CD4-positive, alpha-beta T cell treated with Interleukin-17A for 4 hours (primary cell): ENCODE measurements around the gene IFNG.
"Not testable (repeated sequence)": the region's sequence is repeated elsewhere in the genome, so short reads cannot be mapped to it uniquely, and the experiment has no call there.

Experiments
- DNase-seq: peaks from one replicate; pipeline ENCODE4 v3.0.0-alpha.2; 2020; ENCODE audit warnings: mixed read lengths

IFNG gene

DNA sequence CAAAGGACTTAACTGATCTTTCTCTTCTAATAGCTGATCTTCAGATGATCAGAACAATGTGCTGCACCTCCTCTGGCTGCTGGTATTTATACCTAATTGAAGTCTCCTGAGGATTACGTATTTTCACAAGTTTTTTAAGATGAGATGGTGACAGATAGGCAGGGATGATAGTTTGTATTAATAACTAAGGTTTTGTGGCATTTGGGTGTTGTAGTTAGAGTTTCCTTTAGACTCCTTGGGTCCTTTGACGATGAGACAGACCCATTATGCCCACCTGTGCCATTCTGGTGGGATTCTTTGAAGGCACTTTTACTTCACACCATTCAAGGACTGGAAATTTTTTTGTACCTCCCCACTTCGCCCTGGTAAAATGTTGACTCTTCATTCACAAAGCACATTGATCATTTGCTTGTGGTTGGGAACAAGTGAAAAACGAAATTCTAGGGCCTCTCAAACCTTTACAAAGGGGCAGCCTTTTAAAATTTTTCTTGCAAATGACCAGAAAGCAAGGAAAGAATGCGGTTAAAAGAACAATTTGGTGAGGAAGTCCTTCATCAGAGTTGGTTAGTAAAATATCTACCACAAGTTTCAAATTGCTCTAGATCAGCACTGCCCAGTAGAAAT is at the start of gene IFNG:
TSS of gene IFNG (minus strand) at position 60 of the 624 bp plus-strand sequence. CDS start 125 bp downstream, outside the sequence.
- DNase-seq: no peak

DNA sequence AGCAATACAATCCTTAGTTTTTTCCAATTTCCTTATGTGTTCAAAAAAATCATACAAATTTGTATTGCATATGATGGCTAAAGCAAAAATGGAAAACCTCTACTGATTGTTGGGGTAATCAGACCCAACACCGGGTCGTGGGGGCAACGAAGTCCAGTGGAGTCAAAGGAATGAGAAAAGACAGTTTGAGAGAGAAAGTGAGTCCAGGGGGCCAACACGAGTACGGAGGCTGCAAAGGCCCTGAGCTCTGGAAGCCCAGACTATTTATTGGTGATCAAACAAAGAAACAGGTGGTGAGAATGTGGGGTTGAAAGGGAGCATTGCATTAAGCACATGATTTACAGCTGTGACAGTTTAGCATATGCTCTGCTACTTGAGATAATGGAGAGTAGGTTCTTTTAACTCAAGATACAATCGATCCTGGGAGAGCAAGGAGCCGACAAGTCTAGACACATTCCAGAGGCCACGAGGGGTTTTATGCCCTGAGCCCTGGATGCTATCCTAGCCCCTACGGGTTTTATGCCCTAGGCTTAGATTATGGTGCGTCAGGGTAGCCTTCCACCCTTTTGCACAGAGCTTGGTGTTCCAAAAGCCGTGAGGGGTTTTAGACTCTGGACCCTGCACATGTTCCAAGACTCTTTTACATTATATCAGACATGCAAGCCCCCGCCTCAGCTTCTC is 49.6 kb upstream of the IFNG start:
- DNase-seq: not testable (repeated sequence)

DNA sequence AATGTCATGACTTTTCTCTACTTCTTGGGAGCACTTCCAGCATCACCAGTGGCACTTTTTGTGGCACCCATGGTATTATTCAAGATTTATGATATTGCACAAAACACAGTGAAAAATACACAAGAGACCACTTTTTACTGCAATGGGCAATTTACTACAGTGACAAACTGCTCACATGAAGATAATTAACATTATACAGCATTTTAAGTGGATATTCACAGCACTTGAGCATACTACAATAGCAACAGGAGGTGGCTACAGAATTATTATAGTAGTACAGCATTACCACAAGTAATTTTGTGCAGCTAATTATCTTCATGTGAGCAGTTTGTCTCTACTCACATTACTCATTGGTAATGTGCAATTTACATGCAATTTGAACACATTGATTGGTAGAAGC is 47.7 kb upstream of the IFNG start:
- no peak for DNase-seq

DNA sequence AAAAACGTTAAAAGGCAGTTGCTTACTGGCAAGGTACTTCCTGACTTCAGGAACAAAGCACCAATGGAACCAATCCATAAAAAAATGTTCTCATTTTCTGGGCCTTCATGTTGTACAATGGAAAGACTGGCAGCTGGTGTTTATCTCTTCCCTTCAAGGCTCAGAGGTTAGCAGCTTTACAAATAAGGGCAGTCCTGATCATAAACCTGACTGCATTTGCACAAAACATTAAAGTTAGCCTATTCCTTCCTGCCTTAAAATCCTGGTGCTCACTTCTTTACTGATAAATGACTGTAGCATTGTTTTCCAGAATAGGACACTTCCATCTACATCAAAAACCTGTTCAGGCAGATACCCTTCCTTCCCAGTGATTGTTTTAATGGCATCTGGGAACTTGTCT is 46.9 kb upstream of the IFNG start:
- DNase-seq: no peak

DNA sequence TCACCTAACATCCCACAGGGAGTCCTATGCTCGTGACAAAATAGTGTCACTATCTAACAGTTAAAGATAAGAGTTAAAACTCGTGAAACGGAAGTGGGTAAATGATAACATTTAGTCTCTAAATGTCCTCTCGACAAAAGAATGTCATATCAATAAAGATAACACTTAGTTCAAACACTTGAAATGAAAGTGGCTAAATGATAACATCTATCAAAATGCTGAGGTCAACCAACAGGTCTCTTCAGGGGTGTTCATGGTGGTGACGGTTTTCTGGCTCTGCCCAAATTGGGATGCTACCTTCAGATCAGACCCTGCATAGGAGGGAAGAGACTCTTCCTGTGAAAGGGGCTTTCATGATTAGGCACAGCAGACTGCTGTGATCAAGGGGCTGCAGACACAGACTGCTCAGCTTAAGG is 43.9 kb upstream of the IFNG start:
- DNase-seq: no peak

DNA sequence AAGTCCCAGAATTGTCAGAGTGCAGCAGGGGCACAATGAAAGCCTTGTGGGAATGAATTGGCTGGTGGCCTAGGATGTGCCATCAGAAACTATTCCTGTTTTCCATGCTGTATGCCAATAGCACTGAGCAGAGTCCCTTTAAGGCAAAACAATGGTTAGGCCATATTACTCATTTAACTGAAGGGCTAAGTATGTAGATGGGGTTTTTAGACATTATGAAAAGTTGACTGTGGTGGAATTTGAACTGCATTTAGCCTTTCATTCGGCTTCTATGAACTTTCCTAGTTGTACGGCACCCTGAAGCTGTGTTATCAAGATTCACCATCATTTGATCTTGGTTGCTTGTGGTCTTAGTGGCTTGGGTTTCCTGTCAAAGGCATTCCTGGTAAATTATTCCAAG is 41.3 kb upstream of the IFNG start:
- DNase-seq: no peak

DNA sequence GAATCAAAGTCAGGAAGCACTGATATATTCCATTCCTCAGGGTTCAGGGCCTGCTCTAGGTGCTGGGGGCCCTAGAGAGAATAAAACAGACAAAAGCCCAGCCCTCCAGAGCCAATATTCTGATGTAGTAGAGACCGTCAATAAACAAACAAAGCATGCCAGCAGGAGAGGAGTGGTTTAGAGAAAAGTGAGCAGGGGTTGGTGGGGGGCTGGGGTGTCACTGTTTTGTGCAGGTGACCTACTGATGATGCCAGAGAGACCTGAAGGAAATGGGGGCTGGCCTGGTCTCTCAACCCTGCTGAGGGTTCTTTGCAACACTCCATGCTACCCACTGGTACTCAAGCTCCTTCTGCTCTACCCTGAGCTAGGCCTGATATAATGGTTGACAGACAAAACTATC is 39.6 kb upstream of the IFNG start:
- DNase-seq: no peak

DNA sequence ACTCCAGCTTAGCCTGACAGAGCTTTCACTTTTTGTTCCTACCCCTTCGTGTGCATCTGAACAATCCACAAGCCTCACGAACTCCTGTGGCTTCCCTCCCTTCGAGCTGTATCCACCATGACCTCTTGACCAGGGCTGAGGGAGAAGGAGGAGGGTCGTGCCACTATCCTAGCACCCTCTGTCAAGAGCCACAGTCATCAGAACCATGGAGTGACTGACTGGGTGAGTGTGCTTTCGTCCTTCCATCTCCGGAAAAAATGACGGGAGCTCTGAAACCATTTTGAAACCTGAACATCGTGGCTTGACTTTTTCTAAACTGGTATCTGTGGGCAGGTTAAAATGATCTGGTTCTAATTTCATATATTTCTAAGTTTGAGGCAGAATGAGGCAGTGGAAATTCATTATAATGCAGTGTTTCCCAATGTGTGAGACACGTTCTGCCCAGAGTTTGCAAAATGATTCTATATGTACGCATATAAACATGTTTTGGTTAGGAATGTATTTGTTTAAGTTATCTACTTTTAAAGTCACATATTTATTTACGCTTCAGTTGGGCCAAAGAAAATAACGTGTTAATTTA is 39.1 kb upstream of the IFNG start:
- no peak for DNase-seq

DNA sequence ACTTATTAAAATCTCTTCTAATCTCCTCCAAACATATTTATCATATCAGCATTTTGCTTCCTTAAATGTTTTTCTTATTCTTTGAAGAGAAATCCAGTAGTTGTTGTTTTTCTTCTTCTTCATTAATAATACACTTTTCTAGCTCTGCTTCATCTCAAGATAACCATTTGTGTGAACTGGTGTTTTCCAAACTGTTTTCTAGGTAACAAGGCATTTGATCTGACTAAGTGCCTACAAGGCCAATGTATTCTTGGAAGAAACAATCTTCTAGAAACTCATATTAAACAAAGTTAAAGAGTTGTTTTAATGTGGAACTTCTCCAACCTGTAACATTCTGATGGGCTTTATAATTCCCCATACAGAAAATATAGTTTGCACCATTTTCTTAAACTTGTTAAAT is 30.8 kb upstream of the IFNG start:
- DNase-seq: no peak

DNA sequence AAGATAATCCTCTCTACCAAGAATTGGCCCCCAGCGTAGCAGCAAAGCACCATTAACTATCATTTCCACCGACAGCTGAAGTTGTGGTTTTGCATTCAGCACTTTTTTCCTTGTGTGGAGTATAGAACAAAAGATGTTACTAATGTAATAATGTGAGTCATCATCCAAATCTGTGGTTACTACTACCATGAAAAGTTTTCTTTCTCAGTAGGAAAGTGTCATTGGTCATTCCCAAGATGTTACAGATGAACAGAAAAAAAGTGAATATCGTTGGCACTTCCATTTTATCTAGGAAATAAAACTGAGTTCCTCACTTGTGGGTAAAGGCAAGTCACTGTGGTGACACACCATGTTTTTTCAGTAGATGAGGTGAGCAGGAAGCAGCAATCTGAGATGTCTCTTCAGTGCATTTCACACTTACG is 30.3 kb upstream of the IFNG start:
- peak; percentile 49 for DNase-seq

DNA sequence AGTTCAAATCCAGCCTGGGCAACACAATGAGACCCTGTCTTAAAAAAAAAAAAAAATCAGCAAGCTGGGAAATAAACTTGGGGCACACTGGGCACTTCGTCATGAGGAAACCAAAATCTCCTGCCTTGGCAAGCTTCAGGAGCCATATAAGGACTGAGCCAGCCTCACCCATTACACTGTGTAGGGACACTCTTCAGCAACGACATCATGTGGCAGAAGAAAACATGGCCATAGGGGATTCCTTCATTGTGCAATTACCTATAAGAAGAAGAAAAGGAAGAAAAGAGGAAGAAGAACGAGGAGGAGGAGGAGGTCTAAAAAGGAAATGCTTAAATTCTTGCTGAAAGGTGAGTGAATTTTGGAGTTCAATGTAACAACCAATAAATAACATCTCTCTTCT is 26.1 kb upstream of the IFNG start:
- no peak for DNase-seq

DNA sequence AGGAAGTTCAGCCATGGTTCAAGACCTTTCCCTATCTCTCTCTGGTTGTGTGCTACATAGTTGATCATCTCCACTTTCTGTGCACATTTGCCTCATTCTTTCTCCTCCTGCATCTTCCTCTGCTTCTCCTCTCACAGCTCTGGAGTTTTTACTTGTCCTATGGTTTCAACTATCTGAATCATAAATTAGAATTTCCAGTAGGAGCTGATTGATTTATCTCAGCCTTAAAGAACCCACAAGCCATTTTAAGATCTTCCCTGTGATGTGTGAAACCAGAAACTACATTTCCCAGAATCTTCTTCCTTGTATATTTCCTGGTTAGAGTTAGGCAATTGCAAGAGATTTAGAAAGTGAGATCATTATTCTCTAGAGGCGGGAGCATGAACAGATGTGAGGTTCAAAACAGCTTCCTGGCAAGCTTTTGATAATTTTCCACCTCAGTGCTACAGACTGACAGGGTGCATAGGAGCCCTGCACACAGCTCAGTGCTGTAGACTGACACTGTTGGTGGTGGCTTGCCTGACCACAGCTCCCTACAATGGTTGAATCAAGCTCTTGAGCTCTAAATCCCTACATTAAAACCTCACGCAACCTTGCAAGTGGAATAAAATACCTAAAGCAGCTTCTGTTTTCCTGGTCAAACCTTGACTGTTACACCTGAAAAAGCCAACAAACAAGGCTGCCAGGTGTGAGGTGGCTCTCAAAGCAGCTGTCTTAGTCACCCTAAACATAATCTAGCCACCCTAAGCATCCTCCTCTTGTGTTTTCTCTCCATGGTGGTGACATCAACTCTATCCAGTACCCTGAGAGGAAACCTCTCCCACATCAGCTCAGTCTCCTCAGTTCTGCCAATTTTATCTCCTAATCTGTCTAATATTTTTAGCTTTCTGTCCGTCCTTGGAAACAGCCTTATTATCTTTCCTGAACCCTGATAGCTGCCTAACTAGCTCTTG is 21.5 kb upstream of the IFNG start:
- DNase-seq: peak; percentile 49

DNA sequence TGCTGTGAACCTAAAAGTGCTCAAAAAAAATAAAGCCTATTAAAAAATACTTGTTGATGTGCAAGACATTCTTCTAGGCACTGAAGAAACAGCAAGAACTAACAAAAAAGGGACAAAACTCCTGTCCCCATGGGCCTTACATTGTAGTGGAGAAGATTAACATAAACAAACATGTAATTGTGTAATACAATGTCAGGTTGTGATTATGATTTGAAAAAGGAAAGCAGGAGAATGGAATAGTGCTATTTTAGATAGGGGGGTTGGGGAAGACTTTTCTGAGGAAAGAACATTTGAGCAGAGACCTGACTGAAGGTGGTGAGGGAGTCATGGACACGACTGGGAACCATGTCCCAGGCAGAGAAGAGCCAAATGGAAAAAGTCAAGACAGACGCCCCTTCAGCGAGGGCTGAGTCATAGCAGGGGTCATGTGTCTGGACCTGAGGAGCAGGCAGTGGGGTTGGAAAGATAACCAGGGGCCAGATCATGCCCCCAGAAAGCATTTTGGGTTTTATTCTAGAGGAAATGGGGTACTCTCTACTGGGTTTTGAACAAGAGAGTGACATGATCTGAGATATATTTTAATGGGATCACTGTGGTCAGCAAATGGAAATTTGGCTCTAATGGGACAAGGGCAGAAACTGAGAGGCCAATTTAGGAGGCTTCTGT is 19.4 kb upstream of the IFNG start:
- no peak for DNase-seq

DNA sequence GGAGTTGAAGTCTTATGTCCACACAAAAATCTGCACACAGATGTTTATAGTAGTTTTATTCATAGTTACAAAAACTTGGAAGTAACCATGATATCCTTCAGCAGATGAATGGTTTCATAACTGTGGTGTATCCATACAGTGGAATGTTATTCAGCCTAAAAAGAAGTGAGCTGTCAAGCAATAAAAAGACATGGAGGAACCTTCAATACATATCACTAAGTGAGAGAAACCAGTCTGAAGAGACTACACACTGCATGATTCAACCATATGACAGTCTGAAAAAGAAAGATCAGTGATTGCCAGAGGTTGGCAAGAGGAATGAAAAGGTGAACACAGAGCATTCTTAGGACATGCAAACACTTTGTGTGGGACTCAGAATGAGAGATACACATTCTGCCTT is 18.6 kb upstream of the IFNG start:
- no peak for DNase-seq

DNA sequence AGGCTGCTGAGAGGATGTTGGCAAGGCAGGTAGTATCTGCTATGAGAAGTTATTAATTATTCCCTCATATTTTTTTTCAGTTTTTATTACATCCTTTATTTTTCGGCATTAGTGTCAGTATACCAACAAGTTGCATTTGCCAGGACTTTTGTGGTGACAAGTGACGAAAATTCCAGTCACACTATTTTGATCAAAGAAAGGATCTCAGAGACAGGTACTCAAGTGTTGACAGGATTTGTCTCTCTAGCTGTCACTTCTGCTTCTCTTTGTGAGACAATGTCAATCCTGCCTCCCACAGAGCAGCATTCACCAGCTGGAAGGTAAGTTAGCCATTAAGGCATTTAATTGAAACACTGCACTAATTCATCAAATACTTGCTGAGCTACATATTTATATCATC is 18.0 kb upstream of the IFNG start:
- DNase-seq: no peak

DNA sequence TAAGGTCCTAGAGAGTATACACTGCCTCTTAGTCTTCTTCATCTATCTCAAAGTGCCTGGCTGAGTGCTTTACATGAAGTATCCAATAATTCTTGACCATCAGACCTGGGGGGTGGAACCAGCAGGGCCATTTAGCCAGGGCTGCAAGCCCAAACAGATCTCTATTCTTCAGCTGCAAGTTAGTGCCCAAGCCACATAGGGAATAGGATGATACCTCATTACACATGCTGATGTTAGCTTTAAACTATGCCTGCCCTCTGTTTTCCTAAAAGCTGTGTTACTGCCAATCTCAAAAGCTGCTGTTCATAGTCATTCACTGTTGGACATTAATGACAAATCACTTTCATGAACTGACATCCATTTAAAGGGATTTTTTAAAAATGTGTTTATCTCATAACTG is 16.7 kb upstream of the IFNG start:
- DNase-seq: no peak

DNA sequence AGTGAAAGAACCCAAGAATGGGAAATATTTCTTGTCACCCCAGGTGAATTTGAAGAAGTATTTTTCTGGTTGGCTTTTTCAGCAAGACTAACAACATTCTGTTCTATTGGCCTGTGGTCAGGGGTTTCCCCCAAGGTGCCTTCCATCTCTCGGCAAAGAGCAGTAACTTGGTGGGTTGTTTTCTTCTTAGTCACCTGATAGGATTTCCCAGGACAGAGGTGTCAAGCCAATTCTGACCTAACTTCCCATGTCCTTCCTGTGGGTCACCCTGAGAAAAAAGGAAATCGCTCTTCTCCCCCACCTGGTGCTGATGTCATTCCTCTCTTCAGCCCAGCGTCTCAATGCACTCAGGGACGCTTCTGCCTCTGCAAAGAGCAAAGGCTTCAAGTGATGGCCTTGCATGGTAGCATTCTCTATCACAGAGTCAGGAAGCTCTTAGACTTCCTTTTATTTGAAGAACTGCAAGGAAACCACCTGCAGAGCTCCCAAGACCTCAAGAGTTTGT is 16.1 kb upstream of the IFNG start:
- DNase-seq: peak; percentile 61

DNA sequence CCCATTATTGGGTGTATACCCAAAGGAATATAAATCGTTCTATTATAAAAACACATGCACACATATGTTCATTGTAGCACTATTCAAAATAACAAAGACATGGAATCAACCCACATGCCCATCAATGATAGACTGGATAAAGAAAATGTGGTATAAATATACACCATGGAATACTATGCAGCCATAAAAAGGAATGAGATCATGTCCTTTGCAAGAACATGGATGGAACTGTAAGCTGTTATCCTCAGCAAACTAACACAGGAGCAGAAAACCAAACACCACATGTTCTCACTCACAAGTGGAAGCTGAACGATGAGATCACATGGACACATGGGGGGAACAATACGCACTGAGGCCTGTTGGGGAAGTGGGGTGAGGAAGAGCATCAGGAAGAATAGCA is 15.2 kb upstream of the IFNG start:
- DNase-seq: not testable (repeated sequence)

DNA sequence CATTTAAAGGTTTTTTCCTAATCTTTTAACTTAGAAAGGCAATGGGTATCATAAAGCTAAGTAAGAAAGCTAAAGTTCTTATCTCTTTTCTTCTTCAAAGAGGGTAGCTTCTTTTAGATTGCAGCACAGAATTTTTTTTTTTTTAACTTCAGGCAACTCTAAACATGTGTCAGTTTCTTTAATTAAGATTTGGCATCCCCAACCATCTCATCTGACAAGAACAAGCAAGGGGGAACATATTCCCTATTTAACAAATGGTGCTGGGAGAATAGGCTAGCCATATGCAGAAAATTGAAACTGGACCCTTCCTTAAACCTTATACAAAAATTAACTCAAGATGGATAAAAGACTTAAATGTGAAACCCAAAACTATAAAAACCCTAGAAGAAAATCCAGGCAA is 14.3 kb upstream of the IFNG start:
- no peak for DNase-seq

DNA sequence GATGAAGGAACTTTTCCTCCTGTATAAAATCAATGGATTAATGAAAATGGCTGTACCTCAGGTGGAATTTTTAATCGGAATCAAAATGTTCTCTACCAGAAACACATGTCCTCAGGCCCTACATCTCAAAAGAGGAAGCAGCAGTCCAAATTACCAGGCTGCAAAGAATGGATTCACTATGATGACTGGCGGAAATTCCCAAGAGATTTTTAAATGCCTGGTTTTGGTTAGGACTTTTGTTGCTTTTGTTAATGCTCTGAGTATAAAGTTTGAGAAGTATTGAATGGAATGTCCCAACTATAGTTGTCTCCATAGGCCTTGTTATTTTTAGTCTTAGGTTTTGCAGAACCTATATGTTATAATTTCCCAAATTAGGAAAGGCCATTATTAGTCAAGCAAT is 11.2 kb upstream of the IFNG start:
- DNase-seq: no peak

DNA sequence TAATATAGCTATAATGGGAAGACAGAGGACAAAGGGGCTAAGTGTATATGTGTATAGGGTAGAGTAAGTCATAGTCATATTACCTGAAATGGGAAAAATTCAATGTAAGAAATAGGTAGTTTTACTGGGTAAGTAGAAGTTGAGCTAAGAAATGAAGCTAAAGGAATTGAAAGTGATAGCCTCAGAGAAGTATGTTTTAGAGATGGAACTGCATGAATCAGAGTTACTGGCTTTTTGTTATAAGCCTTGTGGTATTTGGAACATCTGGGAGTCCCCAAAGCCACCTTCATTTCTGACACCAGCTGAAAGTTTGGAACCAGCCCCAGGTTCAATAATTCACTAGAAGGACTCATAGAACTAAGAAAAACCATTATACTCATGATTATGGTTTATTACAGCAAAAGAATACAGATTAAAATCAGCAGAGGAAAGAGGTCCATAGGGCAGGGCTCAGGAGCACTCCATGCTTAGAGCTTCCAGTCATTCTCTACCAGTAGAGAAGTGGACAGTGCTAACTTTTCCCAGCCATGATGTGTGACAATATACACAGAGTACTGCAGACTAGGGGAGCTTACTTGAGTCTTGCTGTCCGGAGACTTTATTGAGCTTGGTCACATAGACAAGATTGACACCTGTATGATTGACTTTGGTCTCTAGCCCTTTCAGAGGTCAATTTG is 9.8 kb upstream of the IFNG start:
- no peak for DNase-seq

DNA sequence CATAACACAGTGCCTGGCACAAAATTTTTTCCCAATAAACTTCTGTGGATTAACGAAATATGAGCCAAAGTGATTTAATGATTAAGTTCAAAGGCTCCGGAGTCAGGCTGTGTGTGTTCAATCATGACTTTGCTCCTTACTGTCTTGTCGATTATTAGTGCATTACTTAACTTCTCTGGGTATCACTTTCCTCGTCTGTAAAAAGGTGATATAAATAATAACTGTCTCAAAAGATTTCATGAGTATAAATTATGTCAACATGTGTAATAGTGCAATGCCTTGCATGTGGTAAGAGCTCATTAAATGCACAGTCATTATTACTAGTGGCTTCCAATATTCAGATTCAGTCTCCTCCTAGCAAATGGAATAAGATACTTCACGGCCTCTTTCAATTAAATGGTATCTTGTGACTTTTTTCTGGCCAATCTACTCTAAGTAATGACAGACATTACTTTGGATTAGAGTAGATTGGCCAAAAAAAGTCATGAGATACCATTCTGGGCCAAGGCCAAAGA is 6.8 kb upstream of the IFNG start:
- no peak for DNase-seq
